ENCODE results near the gene FAHD1. TPM values are rescaled to one million over a fixed set of nuclear protein-coding genes. Genes with fewer than 3 reads are reported as not detected.
"Not testable (repeated sequence)": the region's sequence is repeated elsewhere in the genome, so short reads cannot be mapped to it uniquely, and the experiment has no call there.

FAHD1 gene
- total RNA-seq, 1 donor from 2014 or later = 23.1 TPM

GRCh38 chr16:1865902-1866690 lies 39.1 kb downstream of the FAHD1 start:
- H3K36me3 Mint-ChIP-seq (ENCODE audit: low read depth, unreplicated experiment) = no peaks in the 10 kb centered on the region
- no peak for TF ChIP-seq CTCF (IDR thresholded peaks at IDR 0.05; ENCODE audit: unreplicated experiment)
- no peaks in the 10 kb centered on the region for H3K4me1 Mint-ChIP-seq (ENCODE audit: unreplicated experiment)
- no peak overlapping the region for H3K27ac Mint-ChIP-seq (ENCODE audit: unreplicated experiment)
- no peak for DNase-seq (ENCODE audit: low spot score)
- H3K9me3 Mint-ChIP-seq (ENCODE audit: unreplicated experiment) = no peaks in the 10 kb centered on the region
- no peaks in the 10 kb centered on the region for H3K27me3 Mint-ChIP-seq (ENCODE audit: unreplicated experiment)
- no peak overlapping the region for H3K4me3 Mint-ChIP-seq (ENCODE audit: unreplicated experiment)

GRCh38 chr16:1870365-1871082 lies 43.5 kb downstream of the FAHD1 start:
- no peaks in the 10 kb centered on the region for H3K36me3 Mint-ChIP-seq (ENCODE audit: low read depth, unreplicated experiment)
- no peaks in the 10 kb centered on the region for H3K9me3 Mint-ChIP-seq (ENCODE audit: unreplicated experiment)
- no peaks in the 10 kb centered on the region for H3K4me1 Mint-ChIP-seq (ENCODE audit: unreplicated experiment)
- no peak overlapping the region for H3K4me3 Mint-ChIP-seq (ENCODE audit: unreplicated experiment)
- TF ChIP-seq CTCF (IDR thresholded peaks at IDR 0.05; ENCODE audit: unreplicated experiment) = no peak
- H3K27me3 Mint-ChIP-seq (ENCODE audit: unreplicated experiment) = peaks cover 1% of the 10 kb centered on the region
- no peak for DNase-seq (ENCODE audit: low spot score)
- H3K27ac Mint-ChIP-seq (ENCODE audit: unreplicated experiment) = no peak overlapping the region

- Mint-ChIP-seq H3K27ac (ENCODE audit: unreplicated experiment) (no peak within 1 kb of the TSS), H3K36me3 (ENCODE audit: low read depth, unreplicated experiment) (no peaks in the 10 kb centered on the region), H3K4me1 (ENCODE audit: unreplicated experiment) (no peaks in the 10 kb centered on the region), H3K4me3 (ENCODE audit: unreplicated experiment) (no peak within 1 kb of the TSS), H3K9me3 (ENCODE audit: unreplicated experiment) (no peaks in the 10 kb centered on the region), H3K27me3 (ENCODE audit: unreplicated experiment) (peaks cover 1% of the 10 kb centered on the region)
- TF ChIP-seq CTCF (IDR thresholded peaks at IDR 0.05; ENCODE audit: unreplicated experiment) = no peak
- peak; percentile 60 for DNase-seq (ENCODE audit: low spot score)
These were observed 45.1 kb downstream of the FAHD1 start, which contains the start of gene MEIOB for GRCh38 chr16:1871974-1872635. Gene MEIOB (minus strand): TSS chr16:1872164. CDS start chr16:1868175, 3,989 bp downstream.

GRCh38 chr16:1874854-1875253 lies 47.8 kb downstream of the FAHD1 start:
- peaks cover 1% of the 10 kb centered on the region for H3K27me3 Mint-ChIP-seq (ENCODE audit: unreplicated experiment)
- H3K9me3 Mint-ChIP-seq (ENCODE audit: unreplicated experiment) = no peaks in the 10 kb centered on the region
- TF ChIP-seq CTCF (IDR thresholded peaks at IDR 0.05; ENCODE audit: unreplicated experiment) = no peak
- no peaks in the 10 kb centered on the region for H3K4me1 Mint-ChIP-seq (ENCODE audit: unreplicated experiment)
- DNase-seq (ENCODE audit: low spot score) = no peak
- H3K27ac Mint-ChIP-seq (ENCODE audit: unreplicated experiment) = no peak overlapping the region
- no peak overlapping the region for H3K4me3 Mint-ChIP-seq (ENCODE audit: unreplicated experiment)
- no peaks in the 10 kb centered on the region for H3K36me3 Mint-ChIP-seq (ENCODE audit: low read depth, unreplicated experiment)

- H3K4me3 Mint-ChIP-seq (ENCODE audit: unreplicated experiment); H3K27me3 Mint-ChIP-seq (ENCODE audit: unreplicated experiment); H3K27ac Mint-ChIP-seq (ENCODE audit: unreplicated experiment); H3K36me3 Mint-ChIP-seq (ENCODE audit: low read depth, unreplicated experiment); DNase-seq (ENCODE audit: low spot score); H3K9me3 Mint-ChIP-seq (ENCODE audit: unreplicated experiment); H3K4me1 Mint-ChIP-seq (ENCODE audit: unreplicated experiment): not testable (repeated sequence)
These were observed 49.1 kb downstream of the FAHD1 start for GRCh38 chr16:1876066-1876465.
